ENCODE results near the gene APOF. TPM values are rescaled to one million over a fixed set of nuclear protein-coding genes. Genes with fewer than 3 reads are reported as not detected.
A peak's percentile ranks its signal among the peaks of the same experiment; 100 is the strongest.

APOF gene
- total and polyA plus RNA-seq, 9 of the 15 experiments (the other 6 are each of a cell fraction or from before 2014, with no cell fraction given) = 0.09 to 0.15 (median 0.12) TPM; not detected in 5

GRCh38 chr12:56359851-56360767, 2.5 kb downstream of the APOF start, which contains the start of gene STAT2 (continued):
- TF ChIP-seq ZNF174 (CRISPR knock-in tag; IDR thresholded peaks at IDR 0.05) = no peak
- no peak for TF ChIP-seq ZNF445 (CRISPR knock-in tag; IDR thresholded peaks at IDR 0.05; ENCODE audit: low read depth)
- TF ChIP-seq RCOR1 (IDR thresholded peaks at IDR 0.05; ENCODE audit: borderline replicate concordance in 1 of 2, low read depth in 2 of 2, low read length in 2 of 2) = no peak; a peak in 1 of 4 replicates
- TF ChIP-seq BHLHE40 (IDR thresholded peaks at IDR 0.05; ENCODE audit: low read length) = peak; percentile 96
- TF ChIP-seq SMARCE1 (IDR thresholded peaks at IDR 0.05) = no peak
- no peak for TF ChIP-seq CTBP1 (IDR thresholded peaks at IDR 0.05; ENCODE audit: borderline replicate concordance)
- TF ChIP-seq, protein P1, sequence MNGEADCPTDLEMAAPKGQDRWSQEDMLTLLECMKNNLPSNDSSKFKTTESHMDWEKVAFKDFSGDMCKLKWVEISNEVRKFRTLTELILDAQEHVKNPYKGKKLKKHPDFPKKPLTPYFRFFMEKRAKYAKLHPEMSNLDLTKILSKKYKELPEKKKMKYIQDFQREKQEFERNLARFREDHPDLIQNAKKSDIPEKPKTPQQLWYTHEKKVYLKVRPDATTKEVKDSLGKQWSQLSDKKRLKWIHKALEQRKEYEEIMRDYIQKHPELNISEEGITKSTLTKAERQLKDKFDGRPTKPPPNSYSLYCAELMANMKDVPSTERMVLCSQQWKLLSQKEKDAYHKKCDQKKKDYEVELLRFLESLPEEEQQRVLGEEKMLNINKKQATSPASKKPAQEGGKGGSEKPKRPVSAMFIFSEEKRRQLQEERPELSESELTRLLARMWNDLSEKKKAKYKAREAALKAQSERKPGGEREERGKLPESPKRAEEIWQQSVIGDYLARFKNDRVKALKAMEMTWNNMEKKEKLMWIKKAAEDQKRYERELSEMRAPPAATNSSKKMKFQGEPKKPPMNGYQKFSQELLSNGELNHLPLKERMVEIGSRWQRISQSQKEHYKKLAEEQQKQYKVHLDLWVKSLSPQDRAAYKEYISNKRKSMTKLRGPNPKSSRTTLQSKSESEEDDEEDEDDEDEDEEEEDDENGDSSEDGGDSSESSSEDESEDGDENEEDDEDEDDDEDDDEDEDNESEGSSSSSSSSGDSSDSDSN (IDR thresholded peaks at IDR 0.05; ENCODE audit: borderline replicate concordance in 1 of 2, low read depth in 2 of 2, low read length in 2 of 2) = no peak
- no peak for TF ChIP-seq ZNF507 (tag; conservative IDR thresholded peaks at IDR 0.05)
- TF ChIP-seq, protein P2, sequence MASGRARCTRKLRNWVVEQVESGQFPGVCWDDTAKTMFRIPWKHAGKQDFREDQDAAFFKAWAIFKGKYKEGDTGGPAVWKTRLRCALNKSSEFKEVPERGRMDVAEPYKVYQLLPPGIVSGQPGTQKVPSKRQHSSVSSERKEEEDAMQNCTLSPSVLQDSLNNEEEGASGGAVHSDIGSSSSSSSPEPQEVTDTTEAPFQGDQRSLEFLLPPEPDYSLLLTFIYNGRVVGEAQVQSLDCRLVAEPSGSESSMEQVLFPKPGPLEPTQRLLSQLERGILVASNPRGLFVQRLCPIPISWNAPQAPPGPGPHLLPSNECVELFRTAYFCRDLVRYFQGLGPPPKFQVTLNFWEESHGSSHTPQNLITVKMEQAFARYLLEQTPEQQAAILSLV (tag; IDR thresholded peaks at IDR 0.05) = no peak
- no peak for TF ChIP-seq NR4A1 (CRISPR knock-in tag; IDR thresholded peaks at IDR 0.05)
- no peak for TF ChIP-seq NR4A1 (tag; IDR thresholded peaks at IDR 0.05)
- TF ChIP-seq NBN (IDR thresholded peaks at IDR 0.05; ENCODE audit: low read depth) = 0 out of 2 replicates have a peak, but pooled peaks have one; percentile 59
- TF ChIP-seq AFF1 (IDR thresholded peaks at IDR 0.05; ENCODE audit: low read depth in 1 of 2, partially characterized antibody in 2 of 2) = peak; percentile 51 to 60
- no peak; the same call in 1 of the 2 replicates for TF ChIP-seq TCF3 (CRISPR knock-in tag; IDR thresholded peaks at IDR 0.05)
- peak; percentile 81; the same call in 1 of the 2 replicates for TF ChIP-seq TOE1 (IDR thresholded peaks at IDR 0.05; ENCODE audit: borderline replicate concordance)
- TF ChIP-seq TOE1 (CRISPR knock-in tag; IDR thresholded peaks at IDR 0.05; ENCODE audit: borderline replicate concordance, low read depth) = no peak
- TF ChIP-seq ZNF134 (CRISPR knock-in tag; conservative IDR thresholded peaks at IDR 0.05) = peak; percentile 97
- no peak for TF ChIP-seq HNRNPK (IDR thresholded peaks at IDR 0.05; ENCODE audit: low read depth, low read length, poor library complexity, severe bottlenecking)

Data from K562 (cell line).